HG02981 (cell line): Measurements from ENCODE around the gene CENPS.
"Not testable (repeated sequence)": the region's sequence is repeated elsewhere in the genome, so short reads cannot be mapped to it uniquely, and the experiment has no call there.

Experiments used
- ATAC-seq: cut with Tn5 transposase; IDR thresholded peaks from one replicate; pipeline ENCODE4 v1.9.1; 2021; ENCODE audit warnings: mild to moderate bottlenecking, moderate library complexity; ENCODE audit not compliant: unreplicated experiment

The CENPS gene

GRCh38 chr1:10450156-10450814, 20.1 kb downstream of the CENPS start:
- ATAC-seq = no peak

DNA sequence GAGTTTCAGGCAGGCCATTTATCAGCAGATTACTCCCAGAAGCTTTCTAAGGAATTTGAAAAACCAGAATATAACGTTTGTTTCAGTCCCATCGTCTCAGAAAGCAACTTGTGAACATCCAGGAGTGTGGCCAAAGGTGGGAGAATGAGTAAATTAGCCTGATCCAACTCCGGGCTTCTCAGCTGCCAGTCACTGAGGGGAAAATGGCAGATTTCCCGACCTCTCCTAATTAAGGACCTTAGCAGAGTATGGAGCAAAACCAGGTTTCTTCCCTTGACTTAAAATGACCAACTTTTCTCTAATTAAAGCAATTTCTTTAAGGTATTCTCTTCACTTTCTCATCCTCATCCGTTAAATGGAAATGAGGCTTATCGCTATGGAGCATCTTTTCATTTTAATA, 20.6 kb downstream of the CENPS start:
- no peak for ATAC-seq

DNA sequence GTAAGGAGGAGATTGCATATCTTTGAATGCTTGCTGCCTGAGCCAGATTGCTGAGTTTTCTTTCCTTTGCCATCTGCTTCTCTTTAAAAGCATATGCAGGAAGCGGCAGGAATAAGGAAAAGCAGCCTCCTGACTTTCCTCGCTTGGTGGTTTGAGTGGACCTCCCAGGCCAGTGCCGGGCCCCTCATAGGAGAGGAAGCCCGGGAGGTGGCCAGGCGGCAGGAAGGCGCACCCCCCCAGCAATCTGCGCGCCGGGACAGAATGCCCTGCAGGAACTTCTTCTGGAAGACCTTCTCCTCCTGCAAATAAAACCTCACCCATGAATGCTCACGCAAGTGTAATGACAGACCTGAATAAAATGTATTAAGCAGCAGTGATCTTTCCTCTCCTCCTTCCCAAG, 21.1 kb downstream of the CENPS start:
- no peak for ATAC-seq

GRCh38 chr1:10456048-10456447, 25.8 kb downstream of the CENPS start:
- no peak for ATAC-seq

DNA sequence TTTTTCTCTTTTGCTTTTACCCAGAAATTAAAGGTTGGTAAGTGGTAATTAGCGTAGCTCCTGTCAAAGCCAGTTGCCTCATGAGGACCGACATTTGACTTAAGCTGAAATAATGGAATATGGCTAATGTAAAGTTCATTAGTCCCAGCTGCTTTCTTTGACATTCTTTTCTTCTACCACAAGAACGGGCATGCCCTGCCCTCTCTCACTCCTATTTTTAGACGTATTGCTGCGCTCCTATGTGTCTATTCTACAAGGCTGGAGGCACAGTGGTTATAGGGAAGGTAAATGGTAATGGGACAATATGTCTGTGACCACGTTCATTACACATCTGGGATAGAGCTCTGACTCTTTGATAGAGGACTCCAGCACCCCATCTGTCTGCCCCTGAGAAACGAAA, 26.4 kb downstream of the CENPS start:
- ATAC-seq = no peak

DNA sequence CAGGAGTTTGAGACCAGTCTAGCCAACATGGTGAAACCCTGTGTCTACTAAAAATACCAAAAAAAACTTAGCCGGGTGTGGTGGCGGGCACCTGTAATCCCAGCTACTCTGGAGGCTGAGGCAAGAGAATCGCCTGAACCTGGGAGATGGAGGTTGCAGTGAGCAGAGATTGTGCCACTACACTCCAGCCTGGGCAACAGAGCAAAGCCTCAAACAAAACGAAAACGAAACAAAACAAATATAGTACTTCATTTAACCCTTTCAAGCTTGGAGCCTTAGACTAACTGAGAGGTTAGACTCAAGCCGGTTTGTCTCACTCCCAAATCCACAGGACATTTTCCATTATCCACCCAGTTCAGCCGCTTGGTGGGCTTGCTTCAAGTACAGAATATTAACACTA, 27.2 kb downstream of the CENPS start:
- ATAC-seq = not testable (repeated sequence)

- no peak for ATAC-seq
Observed at GRCh38 chr1:10457875-10458274, 27.6 kb downstream of the CENPS start.

DNA sequence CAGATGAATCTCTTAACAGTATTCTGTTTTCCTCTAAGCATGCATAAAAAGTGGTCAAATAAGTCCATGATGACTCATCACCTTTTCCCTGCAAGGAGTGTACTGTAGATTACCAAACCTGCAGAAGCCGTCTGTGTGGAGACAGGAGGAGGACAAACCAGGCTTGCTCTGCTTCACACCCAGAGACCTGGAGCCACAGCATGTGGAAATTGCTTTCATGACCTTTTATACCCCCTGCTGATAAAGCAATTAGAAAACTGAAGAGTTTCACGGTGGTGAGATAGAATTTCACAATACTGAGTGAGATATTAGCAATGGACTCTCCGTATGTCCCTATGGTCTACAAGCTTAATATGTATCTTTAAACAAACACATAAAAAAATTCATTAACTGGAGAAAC, 29.0 kb downstream of the CENPS start:
- ATAC-seq = no peak

- ATAC-seq = no peak
Observed at GRCh38 chr1:10467078-10467477, 36.8 kb downstream of the CENPS start.

DNA sequence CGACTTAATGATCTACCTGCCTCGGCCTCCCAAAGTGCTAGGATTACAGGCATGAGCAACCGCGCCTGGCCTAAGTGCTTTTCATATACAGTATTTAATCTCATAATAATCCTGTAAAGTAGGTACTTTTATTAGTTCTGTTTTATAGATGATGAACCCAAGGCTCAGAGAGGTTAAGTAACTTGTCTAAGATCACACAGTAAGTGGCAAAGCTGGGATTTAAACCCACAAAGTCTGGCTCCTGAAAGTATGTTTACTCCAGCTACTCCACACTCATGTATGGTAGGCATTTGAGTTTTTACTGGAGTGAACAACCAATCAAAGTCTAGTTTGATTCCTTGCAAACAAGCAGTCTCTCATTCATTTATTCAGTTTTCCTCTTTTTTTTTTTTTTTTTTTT, 39.8 kb downstream of the CENPS start:
- ATAC-seq = no peak

- ATAC-seq = no peak
Observed at GRCh38 chr1:10471411-10472219, 41.4 kb downstream of the CENPS start.

- peak; percentile 73 for ATAC-seq
Observed at GRCh38 chr1:10472220-10473144, 42.2 kb downstream of the CENPS start, which contains the start of gene DFFA. Gene DFFA (minus strand): TSS chr1:10472529. CDS start chr1:10472458, 71 bp downstream.

DNA sequence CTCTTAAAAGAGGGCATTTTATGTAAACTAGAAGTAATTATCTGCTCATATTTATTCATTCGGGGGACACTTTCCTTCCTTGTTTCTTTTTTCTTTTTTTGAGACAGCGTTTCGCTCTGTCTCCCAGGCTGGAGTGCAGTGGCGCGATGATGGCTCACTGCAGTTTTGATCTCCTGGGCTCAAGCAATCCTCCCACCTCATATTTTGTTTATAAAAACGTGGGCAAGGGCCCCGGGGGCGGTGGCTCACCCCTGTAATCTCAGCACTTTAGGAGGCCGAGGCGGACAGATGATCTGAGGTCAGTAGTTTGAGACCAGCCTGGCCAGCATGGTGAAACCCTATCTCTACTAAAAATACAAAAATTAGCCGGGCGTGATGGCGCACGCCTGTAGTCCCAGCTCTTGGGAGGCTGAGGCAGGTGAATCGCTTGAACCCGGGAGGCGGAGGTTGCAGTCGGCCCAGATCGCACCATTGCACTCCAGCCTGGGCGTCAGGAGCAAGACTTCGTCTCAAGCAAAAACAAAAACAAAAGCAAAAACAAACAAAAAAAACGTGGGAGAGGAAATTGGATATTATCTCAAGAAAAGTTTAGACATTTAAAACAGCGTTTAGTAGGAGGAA, 43.0 kb downstream of the CENPS start:
- no peak for ATAC-seq

- ATAC-seq = not testable (repeated sequence)
Observed at GRCh38 chr1:10474309-10474612, 44.0 kb downstream of the CENPS start.

DNA sequence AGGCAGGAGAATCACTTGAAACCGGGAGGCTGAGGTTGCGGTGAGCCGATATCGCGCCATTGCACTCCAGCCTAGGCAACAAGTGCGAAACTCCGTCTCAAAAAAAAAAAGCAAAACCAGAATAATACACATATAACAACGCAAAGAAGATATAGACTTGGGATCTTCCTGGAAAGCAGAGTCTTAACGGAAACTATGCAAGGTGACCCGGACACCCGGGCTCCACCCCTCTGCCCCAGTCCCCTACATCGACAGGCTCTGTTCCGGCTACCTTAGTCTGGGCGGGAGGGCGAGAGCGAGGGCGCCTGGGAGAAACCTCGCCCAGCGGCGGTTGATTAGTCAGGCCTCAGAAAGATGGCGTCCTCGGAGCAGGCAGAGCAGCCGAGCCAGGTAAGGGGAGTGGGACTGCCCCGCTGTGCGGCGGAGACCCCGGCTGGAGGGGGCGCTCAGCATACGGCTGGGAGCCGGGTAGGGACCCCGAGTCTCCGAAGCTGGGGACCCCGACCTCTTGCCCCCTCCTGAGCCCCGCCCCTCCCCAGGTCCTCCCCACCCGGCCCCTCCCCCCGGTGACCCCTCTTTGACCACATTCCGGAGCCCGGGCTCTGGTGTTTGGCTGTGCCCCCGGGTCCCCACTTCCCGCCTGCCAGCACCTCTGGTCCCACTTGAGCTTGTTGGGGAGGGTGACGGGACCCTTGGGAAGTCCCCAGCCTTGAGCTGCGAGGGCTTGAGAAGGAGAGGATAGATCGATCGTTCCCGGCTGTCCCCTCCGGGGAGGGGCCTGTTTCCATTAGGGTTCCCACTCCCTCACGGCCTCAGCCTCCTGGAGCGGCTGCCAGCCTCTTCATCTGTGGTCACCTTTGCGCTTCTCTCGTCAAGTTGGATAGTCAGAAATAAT, 44.6 kb downstream of the CENPS start, which contains the start of gene PEX14:
PEX14 (plus strand) TSS at position 338 of the 895 bp plus-strand sequence; CDS start at position 355, 17 bp downstream.
- ATAC-seq = peak; percentile 69

DNA sequence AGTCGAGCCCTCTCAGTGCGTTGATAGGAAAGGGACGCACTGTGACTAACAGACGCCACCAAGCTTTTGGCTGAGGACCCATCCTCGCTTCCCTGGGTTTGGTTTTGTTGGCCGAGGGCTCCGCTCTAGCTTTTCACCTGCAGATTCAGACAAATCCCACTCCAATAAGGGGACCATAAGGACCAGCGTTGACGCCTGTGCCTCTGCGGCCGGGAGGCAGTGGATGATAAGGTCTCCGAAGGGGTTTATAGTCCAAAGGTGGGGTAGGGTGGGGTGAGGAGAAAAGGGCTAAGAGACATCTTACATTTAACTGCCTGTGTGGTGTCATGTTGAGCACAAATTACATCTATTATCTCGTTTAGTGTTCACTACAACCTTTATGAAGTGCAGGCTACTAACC, 45.3 kb downstream of the CENPS start:
- ATAC-seq = no peak

DNA sequence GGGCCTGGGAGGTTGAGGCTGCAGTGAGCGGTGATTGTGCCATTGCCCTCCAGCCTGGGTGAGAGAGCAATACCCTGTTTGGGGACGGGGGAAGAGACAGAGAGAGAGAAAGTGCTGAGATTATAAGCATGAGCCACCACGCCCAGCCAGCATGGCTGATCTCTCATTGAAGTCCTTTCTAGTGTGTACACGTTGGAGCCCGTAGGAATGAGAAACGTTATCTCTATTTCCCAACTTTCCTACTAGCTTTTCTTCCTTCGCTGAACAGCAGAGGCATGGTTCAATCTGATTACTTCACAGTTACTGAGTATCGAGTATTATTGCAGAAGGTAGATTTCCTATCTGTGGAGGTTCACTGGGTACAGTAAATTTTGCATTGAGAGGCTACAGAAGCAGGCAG, 49.1 kb downstream of the CENPS start:
- no peak for ATAC-seq

DNA sequence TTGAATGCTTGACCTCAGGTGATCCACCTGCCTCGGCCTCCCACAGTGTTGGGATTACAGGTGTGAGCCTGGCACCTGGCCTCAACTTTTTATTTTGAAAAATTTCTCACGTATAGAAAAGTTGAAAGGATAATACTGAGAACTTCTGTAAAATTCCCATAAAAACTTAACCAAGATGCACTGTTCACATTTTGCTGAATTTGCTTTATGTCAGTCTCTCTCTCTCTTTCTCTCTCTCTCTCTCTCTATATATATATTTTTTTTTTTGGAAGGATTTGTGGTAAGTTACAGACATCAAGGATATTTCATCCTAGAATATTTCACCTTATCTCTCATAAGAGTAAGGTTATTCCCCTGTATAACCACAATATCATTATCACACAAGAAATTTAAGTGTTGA, 50.4 kb downstream of the CENPS start:
- ATAC-seq = no peak

DNA sequence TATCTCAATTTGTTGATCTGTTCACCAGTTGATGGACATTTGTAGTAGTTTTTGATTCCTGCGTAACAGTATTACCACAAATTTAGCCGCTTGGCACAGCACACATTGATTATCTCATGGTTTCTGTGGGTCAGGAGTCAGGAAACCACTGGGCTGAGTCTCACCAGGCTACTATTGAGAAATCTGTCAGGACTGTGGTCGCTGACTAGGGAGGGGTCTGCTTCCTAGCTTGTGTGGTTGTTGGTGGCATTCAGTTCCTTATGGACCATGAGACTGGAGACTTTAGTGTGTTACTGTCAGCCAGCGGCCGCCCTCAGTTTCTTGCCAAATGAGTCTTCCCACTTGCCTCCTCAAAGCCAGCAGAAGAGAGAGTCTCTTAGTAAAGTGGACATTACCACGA, 54.3 kb downstream of the CENPS start:
- ATAC-seq = no peak
